Rectal smooth muscle tissue (tissue), 1 donor: ENCODE measurements around the gene INSYN2B.

Experiments used
- H3K27ac ChIP-seq: one replicate; pipeline ENCODE4 v1.7.0; 2013; ENCODE audit warnings: low read depth, low read length, inconsistent platforms
- H3K27me3 ChIP-seq: one replicate; pipeline ENCODE4 v1.7.0; 2013; ENCODE audit warnings: low read length; ENCODE audit not compliant: control insufficient read depth, insufficient read depth
- H3K36me3 ChIP-seq: one replicate; pipeline ENCODE4 v1.7.0; 2013; ENCODE audit warnings: low read length; ENCODE audit not compliant: control insufficient read depth, insufficient read depth
- H3K4me1 ChIP-seq: one replicate; pipeline ENCODE4 v1.7.0; 2013; ENCODE audit warnings: low read length; ENCODE audit not compliant: control insufficient read depth, insufficient read depth
- H3K4me3 ChIP-seq: one replicate; pipeline ENCODE4 v1.7.0; 2013; ENCODE audit warnings: low read length
- H3K9ac ChIP-seq: one replicate; pipeline ENCODE4 v1.7.0; 2013; ENCODE audit warnings: low read length

Gene INSYN2B

GRCh38 chr5:169832845-169833244 lies 147.4 kb downstream of the INSYN2B start:
- Histone ChIP-seq H3K36me3 (no peaks in the 10 kb centered on the region), H3K27ac (no peak overlapping the region)

GRCh38 chr5:169832304-169832703 lies 148.0 kb downstream of the INSYN2B start:
- H3K36me3 ChIP-seq: no peaks in the 10 kb centered on the region
- no peaks in the 10 kb centered on the region for H3K27me3 ChIP-seq
- no peak overlapping the region for H3K9ac ChIP-seq
- H3K27ac ChIP-seq: no peak overlapping the region
- no peaks in the 10 kb centered on the region for H3K4me1 ChIP-seq
- H3K4me3 ChIP-seq: no peak overlapping the region

More at GRCh38 chr5:169832845-169833244, 147.4 kb downstream of the INSYN2B start:
- no peak overlapping the region for H3K9ac ChIP-seq
- H3K27me3 ChIP-seq: no peaks in the 10 kb centered on the region
- no peak overlapping the region for H3K4me3 ChIP-seq
- H3K4me1 ChIP-seq: no peaks in the 10 kb centered on the region

GRCh38 chr5:169831331-169831730 lies 149.0 kb downstream of the INSYN2B start:
- Histone ChIP-seq H3K9ac (no peak overlapping the region), H3K27me3 (no peaks in the 10 kb centered on the region), H3K27ac (no peak overlapping the region), H3K4me3 (no peak overlapping the region), H3K36me3 (no peaks in the 10 kb centered on the region), H3K4me1 (no peaks in the 10 kb centered on the region)

- Histone ChIP-seq H3K9ac (no peak overlapping the region), H3K36me3 (no peaks in the 10 kb centered on the region), H3K4me3 (no peak overlapping the region), H3K27me3 (no peaks in the 10 kb centered on the region), H3K4me1 (no peaks in the 10 kb centered on the region), H3K27ac (no peak overlapping the region)
Measured at GRCh38 chr5:169828385-169828784, 151.9 kb downstream of the INSYN2B start.

GRCh38 chr5:169827769-169828168 lies 152.5 kb downstream of the INSYN2B start:
- Histone ChIP-seq H3K4me3 (no peak overlapping the region), H3K27ac (no peak overlapping the region), H3K36me3 (no peaks in the 10 kb centered on the region), H3K4me1 (no peaks in the 10 kb centered on the region), H3K9ac (no peak overlapping the region), H3K27me3 (no peaks in the 10 kb centered on the region)

GRCh38 chr5:169826618-169827017 lies 153.7 kb downstream of the INSYN2B start:
- no peaks in the 10 kb centered on the region for H3K36me3 ChIP-seq
- H3K4me1 ChIP-seq: no peaks in the 10 kb centered on the region
- no peak overlapping the region for H3K4me3 ChIP-seq
- no peaks in the 10 kb centered on the region for H3K27me3 ChIP-seq
- no peak overlapping the region for H3K9ac ChIP-seq
- H3K27ac ChIP-seq: no peak overlapping the region

GRCh38 chr5:169817031-169817430 lies 163.3 kb downstream of the INSYN2B start:
- Histone ChIP-seq H3K27ac (no peak overlapping the region), H3K4me3 (no peak overlapping the region), H3K27me3 (no peaks in the 10 kb centered on the region), H3K36me3 (no peaks in the 10 kb centered on the region), H3K9ac (no peak overlapping the region), H3K4me1 (no peaks in the 10 kb centered on the region)

GRCh38 chr5:169814522-169814921 lies 165.8 kb downstream of the INSYN2B start:
- no peak overlapping the region for H3K9ac ChIP-seq
- H3K36me3 ChIP-seq: no peaks in the 10 kb centered on the region
- H3K4me3 ChIP-seq: no peak overlapping the region
- H3K4me1 ChIP-seq: no peaks in the 10 kb centered on the region
- H3K27me3 ChIP-seq: no peaks in the 10 kb centered on the region
- H3K27ac ChIP-seq: no peak overlapping the region
